Measurements from ENCODE around the gene TRAPPC10.

TRAPPC10 gene

DNA sequence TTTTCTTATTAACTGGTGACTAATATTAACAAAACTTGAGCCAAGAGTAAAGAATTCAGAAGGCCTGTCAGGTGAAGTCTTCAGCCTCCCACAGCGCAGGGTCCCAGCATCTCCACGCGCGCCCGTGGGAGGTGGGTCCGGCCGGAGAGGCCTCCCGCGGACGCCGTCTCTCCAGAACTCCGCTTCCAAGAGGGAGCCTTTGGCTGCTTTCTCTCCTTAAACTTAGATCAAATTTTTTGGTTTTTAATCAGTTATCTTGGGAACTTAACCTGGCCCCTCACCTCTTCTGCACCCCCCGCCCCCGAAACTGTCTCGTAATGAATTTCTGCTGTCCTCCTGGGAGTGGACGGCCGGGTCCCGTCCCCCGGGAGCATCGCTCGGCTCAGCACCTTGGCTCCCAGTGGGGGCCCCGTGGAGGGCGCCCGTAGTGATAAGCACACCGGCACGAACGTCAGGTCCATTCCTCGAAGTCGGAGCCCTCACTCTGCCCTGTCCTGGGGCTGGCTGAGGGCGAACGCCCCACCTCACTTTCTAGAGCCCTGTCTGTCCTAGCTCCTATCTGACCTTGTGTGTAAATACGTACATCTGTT, 29.5 kb upstream of the TRAPPC10 start:
- DNase-seq (ENCODE audit: low read depth in 4 of 4, low spot score in 1 of 4) = no peak

DNA sequence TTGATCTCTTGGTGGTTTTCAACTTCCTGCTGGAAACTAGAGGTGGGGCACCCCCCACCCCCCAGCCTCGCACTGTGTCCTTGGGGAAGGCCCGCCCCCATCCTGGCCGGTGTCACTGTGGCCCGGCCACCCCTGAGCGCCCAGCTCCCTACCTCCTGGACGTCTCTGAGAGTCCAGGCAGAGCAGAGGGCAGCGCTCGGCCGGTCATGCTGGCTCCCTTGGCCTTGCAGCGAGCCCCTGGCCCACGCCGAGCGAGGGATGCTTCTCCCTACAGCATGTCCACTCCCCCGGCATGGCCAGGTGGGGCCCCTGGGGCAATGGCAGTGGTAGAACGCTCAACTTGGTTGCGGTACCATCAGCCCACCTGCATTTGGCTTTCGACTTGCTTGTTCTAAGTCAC, 28.7 kb upstream of the TRAPPC10 start:
- no peak for DNase-seq (ENCODE audit: low read depth in 4 of 4, low spot score in 1 of 4)

DNA sequence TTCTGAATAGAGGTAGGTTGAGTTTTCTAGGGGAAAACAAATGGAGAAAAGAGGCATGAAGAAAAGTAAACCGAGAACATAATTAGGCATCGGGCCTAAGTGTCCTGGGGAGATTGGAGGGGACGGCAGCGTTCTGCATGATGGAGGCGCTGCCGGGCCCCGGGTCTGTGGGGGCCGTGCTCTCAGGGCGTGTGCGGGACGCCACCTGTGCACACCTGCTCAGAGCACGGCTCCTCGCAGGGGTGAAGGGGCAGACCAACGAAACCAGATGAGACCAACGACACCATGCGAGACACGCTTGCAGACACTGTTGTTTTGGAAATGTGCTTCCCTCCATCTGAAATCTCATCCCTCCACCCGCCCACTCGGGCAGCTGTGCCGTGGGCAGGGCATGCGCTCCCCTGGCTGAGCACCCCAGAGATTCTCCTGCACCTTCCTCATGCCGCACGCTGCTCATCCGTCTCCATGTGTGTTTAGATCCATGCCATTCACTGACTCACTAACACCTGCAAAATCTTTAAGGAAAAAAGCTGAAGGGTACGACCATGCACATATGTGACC, 28.2 kb upstream of the TRAPPC10 start:
- no peak for DNase-seq (ENCODE audit: low read depth in 4 of 4, low spot score in 1 of 4)

DNA sequence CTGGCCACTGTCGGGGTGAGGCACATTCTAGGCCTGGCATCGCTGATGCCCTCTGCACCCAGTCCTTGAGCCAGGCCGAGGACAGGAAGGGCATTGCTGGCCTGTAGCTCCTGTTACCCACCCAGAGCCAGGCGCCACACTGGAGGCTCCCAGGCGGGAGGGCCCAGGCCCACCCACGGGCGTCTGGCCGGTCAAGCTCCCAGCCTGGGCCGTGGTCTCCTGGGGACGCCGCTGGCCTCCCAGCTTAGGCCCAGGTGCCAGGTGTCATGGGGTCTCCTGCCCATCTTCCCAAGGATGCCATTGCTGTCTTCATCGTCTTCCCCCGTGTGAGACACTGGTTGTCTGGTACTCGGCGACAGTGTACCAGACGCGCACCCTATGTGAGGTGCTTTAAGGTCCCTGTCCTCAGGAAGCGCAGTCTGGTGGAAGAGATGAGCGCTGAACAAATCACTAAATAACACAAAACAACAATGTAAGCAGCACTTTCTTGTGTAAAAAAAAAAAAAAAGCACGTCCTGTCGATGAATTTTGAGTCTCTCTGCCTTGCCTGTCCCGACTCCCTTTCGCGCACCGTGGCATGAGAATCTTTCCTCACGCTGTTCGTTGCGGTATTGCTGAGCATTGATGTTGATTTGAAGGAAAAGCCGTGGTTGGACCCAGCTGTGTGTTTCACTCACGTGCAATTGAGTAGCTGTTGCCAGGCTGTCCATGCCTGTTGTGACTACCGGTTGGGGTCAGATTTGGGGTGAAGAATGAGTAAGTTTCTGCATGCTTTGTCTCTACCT, 27.0 kb upstream of the TRAPPC10 start:
- DNase-seq (ENCODE audit: low read depth in 4 of 4, low spot score in 1 of 4) = no peak

- DNase-seq (ENCODE audit: low read depth in 4 of 4, low spot score in 1 of 4) = no peak
These were observed 26.3 kb upstream of the TRAPPC10 start for GRCh38 chr21:43985690-43986251.

GRCh38 chr21:43986544-43987451, 25.3 kb upstream of the TRAPPC10 start:
- DNase-seq (ENCODE audit: low read depth in 4 of 4, low spot score in 1 of 4) = no peak

GRCh38 chr21:43987509-43987908, 24.6 kb upstream of the TRAPPC10 start:
- no peak for DNase-seq (ENCODE audit: low read depth in 4 of 4, low spot score in 1 of 4)

- DNase-seq (ENCODE audit: low read depth in 4 of 4, low spot score in 1 of 4) = no peak
These were observed 24.1 kb upstream of the TRAPPC10 start for GRCh38 chr21:43988016-43988415.

DNA sequence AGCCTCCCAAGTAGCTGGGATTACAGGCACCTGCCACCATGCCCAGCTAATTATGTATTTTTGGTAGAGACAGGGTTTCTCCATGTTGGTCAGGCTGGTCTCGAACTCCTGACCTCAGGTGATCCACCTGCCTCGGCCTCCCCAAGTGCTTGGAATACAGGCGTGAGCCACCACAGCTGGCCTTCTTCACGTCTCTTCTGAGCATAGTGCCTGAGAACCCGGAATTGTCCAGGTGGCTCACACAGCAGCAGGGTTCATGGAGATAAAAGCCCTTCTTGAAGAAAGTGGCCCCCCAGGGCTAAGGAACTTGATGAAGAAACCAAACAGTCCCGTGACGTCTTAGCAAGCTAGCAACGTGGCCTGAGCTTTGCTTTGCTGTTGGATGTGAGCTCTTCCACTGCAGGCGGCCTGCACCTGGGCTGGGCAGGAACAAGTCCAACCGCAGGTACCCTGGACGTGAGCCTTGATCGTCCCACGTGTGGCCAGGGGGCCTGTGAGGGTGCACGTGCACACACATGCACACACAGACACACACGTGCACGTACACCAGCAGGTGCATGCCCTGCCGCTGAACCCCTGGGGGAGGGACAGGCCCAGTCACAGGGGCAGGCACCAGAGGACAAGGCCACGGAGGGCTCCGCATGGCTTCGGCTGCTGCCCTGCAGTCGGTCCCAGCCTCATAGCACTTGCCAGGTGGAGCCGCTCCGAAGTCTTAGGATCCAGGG, 23.4 kb upstream of the TRAPPC10 start:
- no peak for DNase-seq (ENCODE audit: low read depth in 4 of 4, low spot score in 1 of 4)

GRCh38 chr21:43989401-43989800, 22.7 kb upstream of the TRAPPC10 start:
- no peak for DNase-seq (ENCODE audit: low read depth in 4 of 4, low spot score in 1 of 4)

- DNase-seq (ENCODE audit: low read depth in 4 of 4, low spot score in 1 of 4) = no peak
These were observed 20.6 kb upstream of the TRAPPC10 start for GRCh38 chr21:43991447-43991991.

DNA sequence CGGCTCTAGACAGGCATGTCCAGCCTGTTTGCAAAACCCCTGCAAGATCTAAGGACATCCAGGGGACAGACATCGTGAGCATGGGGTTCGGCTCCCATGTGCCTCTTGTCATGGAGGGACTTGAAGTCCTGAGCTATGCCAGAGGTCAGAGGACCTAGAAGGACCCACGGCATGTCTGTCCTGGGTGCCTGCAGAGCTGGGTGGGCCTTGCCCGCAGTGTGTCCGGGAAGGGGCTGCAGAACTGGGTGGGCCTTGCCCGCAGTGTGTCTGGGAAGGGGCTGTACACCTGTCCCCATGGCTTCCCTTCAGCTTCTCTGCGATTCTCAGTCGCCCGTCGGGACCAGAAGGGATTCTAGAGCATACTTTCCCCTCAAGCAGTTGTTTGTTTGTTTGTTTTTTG, 20.0 kb upstream of the TRAPPC10 start:
- no peak for DNase-seq (ENCODE audit: low read depth in 4 of 4, low spot score in 1 of 4)

GRCh38 chr21:43993420-43993934, 18.6 kb upstream of the TRAPPC10 start:
- no peak for DNase-seq (ENCODE audit: low read depth in 4 of 4, low spot score in 1 of 4)

- no peak for DNase-seq (ENCODE audit: low read depth in 4 of 4, low spot score in 1 of 4)
These were observed 18.0 kb upstream of the TRAPPC10 start for GRCh38 chr21:43994085-43994484.

GRCh38 chr21:43994646-43995045, 17.5 kb upstream of the TRAPPC10 start:
- no peak for DNase-seq (ENCODE audit: low read depth in 4 of 4, low spot score in 1 of 4)

GRCh38 chr21:43995521-43996105, 16.5 kb upstream of the TRAPPC10 start:
- DNase-seq (ENCODE audit: low read depth in 4 of 4, low spot score in 1 of 4) = no peak

DNA sequence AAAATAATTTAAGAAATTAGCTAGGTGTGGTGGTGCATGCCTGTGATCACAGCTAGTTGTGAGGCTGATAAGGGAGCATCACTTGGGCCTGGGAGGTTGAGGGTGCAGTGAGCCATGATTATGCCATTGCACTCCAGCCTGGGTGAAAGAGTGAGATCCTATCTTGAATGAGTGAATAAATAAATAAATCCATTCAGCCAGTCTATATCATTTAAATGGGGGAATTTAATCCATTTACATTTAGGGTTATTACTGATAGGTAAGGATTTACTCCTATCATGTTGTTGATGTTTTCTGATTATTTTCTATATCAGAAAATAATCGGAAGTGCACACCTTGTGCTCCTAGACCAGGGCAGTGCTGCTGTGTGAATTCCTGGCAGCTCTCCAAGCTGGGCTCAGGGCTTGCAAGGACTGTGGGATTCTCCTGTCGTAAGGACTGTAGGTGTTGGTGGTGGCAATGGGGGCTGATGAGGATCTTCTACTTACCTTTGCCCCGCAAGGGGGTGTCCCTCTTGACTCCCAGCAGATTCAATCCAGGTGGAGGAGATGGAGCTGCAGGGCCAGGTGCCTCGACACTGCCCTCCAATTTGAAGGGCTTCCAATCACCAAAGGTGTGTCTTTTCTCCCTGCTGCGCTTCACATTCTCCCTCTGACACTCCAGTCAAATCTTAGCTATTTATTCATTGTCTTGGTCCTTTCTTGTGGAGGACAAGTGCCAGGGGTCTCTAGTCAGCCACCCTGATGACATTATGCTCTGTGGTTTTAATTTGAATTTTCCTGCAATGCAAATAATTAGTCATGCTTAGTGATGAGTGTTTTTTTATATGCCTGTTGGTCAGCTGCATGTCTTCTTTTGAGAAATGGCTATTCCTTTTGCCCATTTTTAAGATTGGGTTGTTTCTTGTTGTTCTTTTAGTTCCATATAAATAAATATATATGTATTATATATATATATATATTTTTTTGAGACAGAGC, 14.1 kb upstream of the TRAPPC10 start:
- no peak for DNase-seq (ENCODE audit: low read depth in 4 of 4, low spot score in 1 of 4)

DNA sequence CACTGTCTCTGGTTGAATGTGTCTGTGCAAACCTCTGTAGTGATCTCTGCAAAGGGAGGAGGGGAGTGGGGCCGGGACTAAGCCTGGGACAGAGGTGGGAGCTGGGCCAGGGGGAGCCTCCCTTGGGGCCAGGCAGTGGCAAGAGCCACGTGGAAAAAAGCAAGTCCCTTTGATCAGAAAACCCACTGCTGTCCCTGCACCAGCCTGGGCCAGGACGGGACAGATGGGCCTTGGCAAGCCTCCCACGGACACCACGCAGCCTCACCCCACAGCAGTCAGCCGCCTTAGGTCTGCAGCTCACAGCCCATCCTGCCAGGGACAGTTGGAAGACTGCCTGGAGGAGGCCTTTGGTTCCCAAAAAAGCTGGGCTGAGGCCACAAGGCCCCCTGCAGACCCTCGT, 11.7 kb upstream of the TRAPPC10 start:
- DNase-seq (ENCODE audit: low read depth in 4 of 4, low spot score in 1 of 4) = no peak

DNA sequence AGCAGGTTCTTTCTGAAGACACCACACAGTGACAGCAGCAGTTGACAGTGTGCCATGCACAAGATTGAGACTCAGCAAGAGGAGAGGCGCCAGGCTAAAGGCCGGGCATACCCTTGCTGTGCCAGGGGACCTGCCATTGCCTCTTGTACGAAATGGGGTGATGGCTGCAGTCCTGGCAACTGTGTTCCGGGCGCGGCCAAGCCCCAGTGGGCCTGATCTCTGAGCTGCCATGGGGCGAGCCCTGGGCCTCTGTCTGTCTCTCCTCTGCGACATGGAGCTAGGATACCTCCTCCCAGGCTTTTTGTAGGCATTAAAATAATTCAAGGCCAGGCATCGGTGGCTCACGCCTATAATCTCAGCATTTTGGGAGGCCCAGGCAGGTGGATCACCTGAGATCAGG, 9.6 kb upstream of the TRAPPC10 start:
- DNase-seq (ENCODE audit: low read depth in 4 of 4, low spot score in 1 of 4) = no peak

Measured in stimulated activated CD4-positive, alpha-beta T cell treated with anti-CD3 and anti-CD28 coated beads, Interleukin-1b, Interleukin-23, amount 100 ng/mL, for 24 hours (primary cell).